Cardiac septum (tissue), 1 donor: ENCODE measurements around the gene SLC29A4. TPM values are rescaled to one million over a fixed set of nuclear protein-coding genes. Genes with fewer than 3 reads are reported as not detected.
A peak's percentile ranks its signal among the peaks of the same experiment; 100 is the strongest.
"Not testable (repeated sequence)": the region's sequence is repeated elsewhere in the genome, so short reads cannot be mapped to it uniquely, and the experiment has no call there.

ENCODE experiments used
- DNase-seq: peaks from one replicate; pipeline ENCODE4 v3.0.0-alpha.2; 2020; ENCODE audit warnings: low spot score
- intact Hi-C: fragments of 100-400 bp; cut with DNase I; formaldehyde crosslinking; loops from one replicate; pipeline ENCODE4 v1.14.0; 2022
- long read RNA-seq: library from polyadenylated mRNA; unstranded; transcript quantifications from one replicate; pipeline ENCODE4 v2.0.0, GENCODE V29; 2021
- total RNA-seq: library from RNA; stranded (reverse); fragmentation: NEBNext Ultra II Directional; extraction: Animal tissue kit (Norgen Biotek cat#: 25700); gene quantifications from one replicate; pipeline ENCODE4 v1.2.1, GENCODE V29; 2021
- donor health status: DM: no; HTN: no; CAD: no.

The SLC29A4 gene
- 2.7 TPM for total RNA-seq
- long read RNA-seq, full-length matches to known transcripts, result 2 of 5 reads
- long read RNA-seq, partial matches to known transcripts, result 3 of 5 reads
- long read RNA-seq, other reads (novel, unspliced or antisense), result 0 of 5 reads

DNA sequence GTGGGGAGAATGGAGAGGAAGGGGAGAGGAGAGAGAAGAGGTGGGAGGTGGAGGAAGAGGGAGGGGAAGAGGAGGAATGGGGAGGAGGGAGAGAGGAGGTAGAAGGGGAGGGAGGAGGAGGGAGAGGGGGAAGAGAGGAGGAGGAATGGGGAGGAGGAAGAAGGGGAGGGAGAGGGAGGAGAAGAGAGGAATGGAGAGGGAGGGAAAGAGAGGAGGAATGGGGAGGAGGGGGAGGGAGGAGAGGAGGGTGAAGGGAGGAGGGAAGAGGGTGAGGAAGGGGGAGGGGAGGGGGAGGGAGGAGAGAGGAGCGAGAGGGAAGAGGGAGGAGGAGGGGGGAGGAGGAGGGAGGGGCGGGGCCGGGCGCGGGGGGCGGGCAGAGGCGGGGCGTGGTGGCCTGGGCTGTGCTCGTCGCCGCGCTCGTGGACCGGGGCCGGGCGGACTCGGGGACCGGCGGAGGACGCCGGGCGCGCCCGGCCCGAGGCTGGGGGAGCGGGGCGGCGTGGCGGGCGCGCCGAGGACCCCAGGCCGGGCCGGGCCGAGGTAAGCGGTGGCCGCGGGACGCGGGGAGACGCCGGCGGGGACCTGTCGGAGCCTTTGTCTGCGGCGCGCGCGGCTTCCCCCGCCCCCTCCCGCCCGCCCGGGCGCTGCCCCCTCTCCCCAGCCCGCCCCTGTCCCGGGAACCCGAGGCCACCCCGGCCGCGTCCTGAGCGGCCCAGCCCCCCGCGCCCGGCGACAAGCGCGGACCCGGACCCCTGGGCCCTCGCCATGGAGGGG, at the start of gene SLC29A4:
Gene SLC29A4 (plus strand): TSS at position 401 of the 774 bp plus-strand sequence. CDS start 4,874 bp downstream, outside the sequence.
- intact Hi-C loops, result no loop called here
- DNase-seq, result no peak

DNA sequence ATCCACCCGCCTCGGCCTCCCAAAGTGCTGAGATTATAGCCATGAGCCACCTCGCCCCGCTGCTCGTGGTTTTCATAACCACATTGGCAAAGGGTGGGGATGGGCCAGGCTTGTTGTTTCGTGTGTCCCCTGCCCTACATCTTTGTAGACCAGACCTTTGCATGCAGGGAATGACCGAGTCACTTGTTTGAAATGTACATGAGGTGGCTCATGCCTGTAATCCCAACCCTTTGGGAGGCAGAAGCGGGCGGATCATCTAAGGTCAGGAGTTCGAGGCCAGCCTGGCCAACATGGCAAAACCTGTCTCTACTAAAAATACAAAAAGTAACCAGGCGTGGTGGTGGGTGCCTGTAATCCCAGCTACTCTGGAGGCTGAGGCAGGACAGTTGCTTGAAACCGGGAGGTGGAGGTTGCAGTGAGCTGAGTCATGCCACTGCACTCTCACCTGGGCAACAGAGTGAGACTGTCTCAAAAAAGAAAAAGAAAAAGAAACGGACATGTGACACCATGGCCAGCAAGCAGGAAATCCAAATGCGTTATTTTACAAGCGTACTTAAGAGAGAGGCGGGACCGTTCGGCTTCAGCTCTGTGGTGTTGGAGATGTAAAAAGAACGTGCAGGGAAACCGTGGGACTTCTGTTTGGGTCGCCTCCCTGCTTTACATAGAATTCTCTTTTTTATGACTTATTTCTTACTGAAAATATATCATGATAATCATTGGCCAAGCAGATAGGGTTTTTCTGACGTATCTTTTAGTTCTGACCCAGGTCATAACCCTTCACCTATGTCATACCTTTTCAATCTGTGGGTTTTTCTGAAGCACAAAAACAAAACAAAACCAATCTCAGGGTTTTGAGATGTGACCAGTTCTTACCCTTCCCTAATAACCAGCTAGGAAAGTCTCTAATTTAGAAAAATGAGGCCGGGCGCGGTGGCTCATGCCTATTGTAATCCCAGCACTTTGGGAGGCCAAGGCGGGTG, 47.6 kb upstream of the SLC29A4 start:
- no peak for DNase-seq
- intact Hi-C loops, result no loop called here

DNA sequence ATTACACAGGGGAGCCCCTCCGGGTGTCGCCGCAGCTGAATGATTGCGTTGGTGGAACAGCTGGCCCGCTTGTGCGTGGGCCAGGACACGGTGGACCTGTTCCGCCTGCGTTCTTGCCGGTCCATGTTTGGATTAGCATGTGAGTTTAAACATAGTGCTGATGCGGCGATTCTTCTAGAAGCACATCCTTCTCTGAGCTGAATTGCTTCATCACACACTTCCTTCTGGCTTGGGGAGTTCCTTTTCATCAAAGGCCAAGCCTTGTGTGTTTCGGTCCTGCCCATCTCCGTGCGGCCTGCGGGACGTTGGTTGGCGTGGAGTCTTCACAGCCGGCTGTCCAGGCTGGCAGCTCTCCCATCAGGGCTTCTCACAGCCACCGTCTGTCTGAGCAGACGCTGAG, 45.5 kb upstream of the SLC29A4 start:
- intact Hi-C loops, result no loop called here
- peak; percentile 81 for DNase-seq

DNA sequence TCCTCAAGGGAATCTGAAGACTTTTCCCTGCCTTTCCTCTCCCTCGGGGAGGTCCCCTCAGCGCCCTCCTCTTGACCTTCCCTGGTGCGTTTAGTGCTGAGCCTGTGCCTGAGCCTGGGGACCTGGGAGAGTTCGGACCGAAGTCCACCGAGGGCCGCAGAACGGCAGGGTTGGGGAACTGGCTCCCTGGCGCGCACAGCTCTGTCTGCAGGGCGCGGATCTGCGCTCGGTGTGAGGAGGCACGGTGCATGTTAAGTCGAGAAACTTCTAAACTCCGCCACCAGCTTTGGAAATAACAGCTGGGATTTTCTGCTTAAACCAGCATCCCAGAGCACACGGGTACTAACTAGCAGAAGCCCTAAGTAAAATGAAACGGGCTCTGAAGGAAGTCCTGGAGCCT, 44.2 kb upstream of the SLC29A4 start:
- DNase-seq, result no peak
- intact Hi-C loops, result no loop called here

- DNase-seq, result no peak
- intact Hi-C loops, result loop anchor here (5.0 kb wide), 1 partner anchor 124 kb away; no protein-coding TSS in a partner anchor
Measured at GRCh38 chr7:5243261-5243660, 39.5 kb upstream of the SLC29A4 start.

GRCh38 chr7:5248201-5248885, 34.4 kb upstream of the SLC29A4 start:
- intact Hi-C loops, result no loop called here
- no peak for DNase-seq

DNA sequence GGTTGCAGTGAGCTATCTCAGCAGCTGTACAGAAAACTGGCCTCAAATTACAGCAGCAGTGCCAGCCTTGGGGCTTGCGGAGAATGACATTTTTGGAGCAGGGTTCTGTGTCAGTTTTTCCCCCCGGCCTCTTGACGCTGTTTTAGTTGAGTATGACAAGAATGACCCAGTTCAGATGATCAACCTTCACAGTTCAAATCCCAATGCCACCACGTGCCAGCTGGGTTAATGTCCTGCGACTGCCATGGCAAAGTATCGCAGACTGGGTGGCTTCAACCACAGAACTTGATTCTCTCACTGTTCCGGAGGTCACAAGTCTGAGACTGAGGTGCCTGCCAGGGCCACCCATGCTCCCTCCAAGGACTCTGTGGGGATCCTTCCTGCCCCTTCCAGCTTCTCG, 32.0 kb upstream of the SLC29A4 start:
- intact Hi-C loops, DNase-seq: not testable (repeated sequence)

DNA sequence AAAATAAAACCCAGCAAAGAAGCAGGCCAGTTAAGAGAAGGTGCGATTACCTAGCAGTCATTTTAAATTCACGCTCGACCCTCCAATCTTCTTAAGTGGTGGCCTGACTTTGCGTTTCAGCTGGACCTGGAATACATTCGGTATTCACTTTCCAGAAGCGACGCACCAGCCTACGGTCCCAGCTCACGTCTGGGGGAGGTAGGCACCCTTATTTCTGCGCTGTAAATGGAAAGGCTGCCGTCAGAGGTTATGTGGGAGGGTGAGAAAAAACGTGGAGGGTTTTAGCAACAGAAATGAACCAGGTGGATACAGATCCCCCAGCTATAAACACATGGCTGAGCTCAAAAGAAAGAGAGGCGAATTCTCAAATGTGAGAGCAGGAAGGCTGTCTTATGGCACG, 29.2 kb upstream of the SLC29A4 start:
- intact Hi-C loops, DNase-seq: not testable (repeated sequence)

DNA sequence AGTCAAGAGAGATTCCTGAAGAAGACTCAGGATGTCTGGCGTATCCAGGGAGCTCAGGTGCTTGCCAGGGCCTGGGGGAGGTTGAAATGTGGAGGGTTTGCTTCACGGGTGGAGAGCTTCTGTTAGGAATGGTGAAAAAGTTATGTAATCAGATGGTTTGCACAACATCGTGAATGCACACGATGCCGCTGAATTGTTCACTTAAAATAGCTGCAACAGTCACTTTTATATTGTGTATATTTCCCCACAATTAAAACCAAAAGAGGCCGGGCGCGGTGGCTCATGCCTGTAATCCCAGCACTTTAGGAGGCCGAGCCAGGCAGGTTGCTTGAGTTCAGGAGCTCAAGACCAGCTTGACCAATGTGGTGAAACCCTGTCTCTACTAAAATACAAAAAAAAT, 28.4 kb upstream of the SLC29A4 start:
- intact Hi-C loops, DNase-seq: not testable (repeated sequence)

- intact Hi-C loops, result no loop called here
- no peak for DNase-seq
Measured at GRCh38 chr7:5255832-5256231, 26.9 kb upstream of the SLC29A4 start.

DNA sequence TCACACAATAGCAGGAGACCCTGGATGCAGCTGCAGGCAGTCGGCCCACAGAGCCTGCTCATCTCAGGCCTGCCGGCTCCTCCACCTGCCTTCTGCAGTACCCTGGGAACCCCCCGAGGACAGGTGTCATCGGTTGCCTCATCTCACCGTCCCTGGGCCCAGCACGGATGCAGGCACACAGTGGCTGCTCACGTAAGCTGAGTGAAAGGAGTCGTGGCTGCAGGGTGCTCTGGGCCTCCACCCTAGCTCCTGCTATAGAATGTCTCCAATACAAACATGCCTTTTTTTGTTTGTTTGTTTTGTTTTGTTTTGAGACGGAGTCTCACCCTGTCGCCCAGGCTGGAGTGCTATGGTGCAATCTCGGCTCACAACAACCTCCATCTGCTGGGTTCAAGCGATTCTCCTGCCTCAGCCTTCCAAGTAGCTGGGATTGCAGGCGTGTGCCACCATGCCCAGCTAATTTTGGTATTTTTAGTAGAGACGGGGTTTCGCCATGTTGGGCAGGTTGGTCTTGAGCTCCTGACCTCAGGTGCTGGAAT, 22.1 kb upstream of the SLC29A4 start:
- intact Hi-C loops, DNase-seq: not testable (repeated sequence)

DNA sequence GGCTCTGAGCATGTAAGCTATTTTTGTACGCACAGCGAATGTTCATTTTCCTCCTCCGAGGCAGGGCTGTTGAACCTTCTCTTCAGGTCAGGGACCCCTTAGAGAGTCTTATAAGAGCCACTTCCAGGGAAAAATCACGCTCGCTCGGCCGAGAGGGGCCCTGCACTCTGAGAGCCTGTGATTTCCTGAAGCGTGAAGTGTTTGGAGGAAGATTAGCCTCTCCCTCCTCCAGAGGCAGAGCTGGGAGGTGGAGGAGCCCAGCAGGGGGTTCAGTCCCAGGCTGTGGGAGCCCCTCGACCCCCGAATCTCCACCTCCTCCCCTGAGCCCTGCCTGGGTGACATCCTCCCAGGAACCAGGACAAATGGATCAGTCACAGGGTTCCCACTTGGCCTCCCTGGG, 19.7 kb upstream of the SLC29A4 start:
- DNase-seq, intact Hi-C loops: not testable (repeated sequence)

DNA sequence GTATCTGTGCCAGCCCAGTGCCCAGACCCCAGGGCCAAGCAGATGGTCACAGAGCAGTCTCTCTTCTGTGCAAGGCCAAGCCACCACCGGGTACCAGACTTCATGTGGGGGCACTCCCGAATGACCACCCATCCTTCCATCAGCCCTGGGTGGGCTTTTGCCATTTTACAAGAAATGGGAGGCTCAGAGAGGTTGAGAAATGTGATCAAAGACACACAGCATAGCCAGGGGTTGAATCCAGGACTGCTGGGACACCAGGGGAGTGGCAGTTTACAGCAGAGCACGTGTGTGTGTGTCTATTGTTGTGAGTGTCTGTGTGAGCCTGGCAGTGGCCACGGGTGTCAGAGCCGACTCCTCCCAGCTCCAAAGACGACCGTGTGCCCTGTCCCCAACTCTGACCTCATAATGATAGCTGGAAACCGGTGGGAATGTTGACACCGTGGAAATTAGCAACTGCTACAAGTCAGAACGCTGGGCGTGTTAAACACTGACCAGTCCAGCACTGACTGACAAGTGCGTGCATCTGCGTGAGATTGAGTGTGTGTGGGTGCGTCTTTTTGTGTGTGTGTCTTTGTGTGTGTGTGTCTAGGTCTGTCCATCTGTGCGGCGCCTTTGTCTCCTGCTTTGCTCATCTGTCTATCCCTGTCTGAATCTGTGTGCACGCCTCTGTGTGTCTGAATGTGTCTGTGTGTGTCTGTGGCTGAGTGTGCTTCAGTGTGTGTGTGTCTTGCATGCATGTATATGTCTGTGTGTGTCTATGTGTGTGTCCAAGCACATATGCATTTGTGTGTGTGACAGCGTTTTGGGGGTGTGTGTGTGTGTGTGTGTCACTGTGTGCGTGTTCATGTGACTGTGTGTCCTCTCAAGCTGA, 17.2 kb upstream of the SLC29A4 start:
- intact Hi-C loops, result no loop called here
- DNase-seq, result no peak

- no peak for DNase-seq
- intact Hi-C loops, result no loop called here
Measured at GRCh38 chr7:5266191-5267028, 16.3 kb upstream of the SLC29A4 start.

DNA sequence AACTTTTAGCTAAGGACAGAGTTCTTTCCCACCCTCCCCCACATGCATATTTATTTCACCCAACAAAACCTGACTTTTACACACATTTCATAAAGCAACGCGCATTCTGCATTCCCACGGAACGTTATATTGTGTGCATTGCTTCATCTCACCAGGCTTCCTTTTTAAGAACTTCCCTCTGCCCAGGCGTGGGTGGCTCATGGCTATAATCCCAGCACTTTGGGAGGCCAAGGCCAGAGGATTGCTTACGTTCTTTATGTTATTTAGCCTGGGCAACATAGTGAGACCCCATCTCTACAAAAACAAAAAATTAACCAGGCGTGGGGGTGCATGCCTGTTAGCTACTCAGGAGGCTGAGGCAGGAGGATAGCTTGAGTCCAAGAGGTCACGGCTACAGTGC, 14.9 kb upstream of the SLC29A4 start:
- intact Hi-C loops, DNase-seq: not testable (repeated sequence)

DNA sequence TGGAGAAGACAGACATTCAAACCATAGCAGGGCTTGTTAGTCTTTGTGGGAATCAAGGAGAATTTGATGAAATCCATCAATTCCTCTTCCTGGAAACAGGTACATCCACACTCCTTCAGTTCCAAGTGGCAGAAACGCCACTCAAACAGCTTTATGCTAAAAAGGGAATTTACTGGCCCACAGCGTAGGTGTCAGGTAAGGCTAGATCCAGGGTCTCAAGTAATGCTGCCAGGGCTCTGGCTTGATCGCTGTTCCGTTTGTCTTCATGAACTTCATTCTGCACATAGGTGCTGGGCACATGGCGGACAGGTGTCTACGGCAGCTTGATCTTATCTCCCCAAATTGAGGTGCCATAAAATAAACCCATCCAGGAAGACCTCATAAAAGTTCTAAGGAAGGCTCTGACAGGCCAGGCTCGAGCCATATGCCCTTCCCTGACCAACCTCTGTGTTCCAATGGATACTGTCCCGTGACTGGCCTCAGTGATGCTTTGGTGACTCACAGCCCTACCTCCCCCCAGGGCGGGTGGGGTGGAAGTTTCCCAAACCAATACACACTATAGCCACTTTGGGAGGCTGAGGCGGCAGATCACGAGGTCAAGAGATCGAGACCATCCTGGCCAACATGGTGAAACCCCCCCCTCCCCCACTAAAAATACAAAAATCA, 12.6 kb upstream of the SLC29A4 start:
- DNase-seq, intact Hi-C loops: not testable (repeated sequence)

DNA sequence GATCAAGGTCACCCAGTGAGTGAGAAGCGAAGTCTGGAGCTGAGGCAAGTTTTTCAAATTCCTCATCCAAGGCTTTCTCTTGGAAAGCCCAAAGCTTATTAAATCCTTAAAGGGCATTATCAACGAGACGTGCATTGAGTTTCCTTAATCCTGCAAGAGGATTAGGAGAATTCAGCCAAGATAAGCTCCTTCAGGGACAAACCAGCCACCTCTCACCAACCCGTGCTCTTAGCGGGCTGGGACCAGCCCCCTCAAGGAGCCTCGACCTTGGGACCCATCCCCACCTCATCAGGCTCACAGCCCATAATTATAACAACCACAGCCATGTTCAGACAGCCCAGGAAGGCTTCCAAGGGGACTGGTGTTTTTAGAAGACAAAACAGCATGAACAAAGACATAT, 12.0 kb upstream of the SLC29A4 start:
- intact Hi-C loops, result no loop called here
- DNase-seq, result no peak
